SK-N-SH treated with all-trans-retinoic acid at 6 μM for 48 hours (cell line): ENCODE measurements around the gene MRPL16.
"Not testable (repeated sequence)": the region's sequence is repeated elsewhere in the genome, so short reads cannot be mapped to it uniquely, and the experiment has no call there.

ENCODE experiments used
- ARNTL ChIP-seq: fragments of 450-650 bp; formaldehyde crosslinking; IDR thresholded peaks from 2 replicates; pipeline ENCODE4 v1.5.0; 2020; ENCODE audit warnings: low read depth, mild to moderate bottlenecking, moderate library complexity, borderline replicate concordance
- CSDC2 ChIP-seq: fragments of 250-450 bp; sonication (Bioruptor Pico); IDR thresholded peaks from 2 replicates; pipeline ENCODE4 v1.5.0; 2020; ENCODE audit warnings: mild to moderate bottlenecking, moderate library complexity
- PATZ1 ChIP-seq: fragments of 250-450 bp; sonication (Bioruptor Pico); IDR thresholded peaks from 2 replicates; pipeline ENCODE4 v1.8.0; 2020; ENCODE audit warnings: mild to moderate bottlenecking, moderate library complexity, borderline replicate concordance
- ZFP3 ChIP-seq: fragments of 250-450 bp; sonication (Bioruptor Pico); IDR thresholded peaks from 2 replicates; pipeline ENCODE4 v1.5.0; 2020; ENCODE audit warnings: mild to moderate bottlenecking, moderate library complexity
- ZFP30 ChIP-seq: fragments of 450-650 bp; formaldehyde crosslinking; IDR thresholded peaks from 2 replicates; pipeline ENCODE4 v1.5.0; 2022; ENCODE audit warnings: mild to moderate bottlenecking, moderate library complexity
- ZNF565 ChIP-seq: fragments of 450-650 bp; formaldehyde crosslinking; conservative IDR thresholded peaks from 2 replicates; pipeline ENCODE4 v1.5.0; 2020; ENCODE audit warnings: low read depth, mild to moderate bottlenecking, moderate library complexity
- ZNF70 ChIP-seq: fragments of 450-650 bp; formaldehyde crosslinking; IDR thresholded peaks from 2 replicates; pipeline ENCODE4 v1.5.0; 2020; ENCODE audit warnings: mild to moderate bottlenecking, moderate library complexity
- ZNF8 ChIP-seq: fragments of 450-650 bp; formaldehyde crosslinking; IDR thresholded peaks from 2 replicates; pipeline ENCODE4 v1.5.0; 2020; ENCODE audit warnings: mild to moderate bottlenecking, moderate library complexity
- TF ChIP-seq, protein P1 (sequence below): fragments of 250-450 bp; sonication (Bioruptor Pico); IDR thresholded peaks from 2 replicates; pipeline ENCODE4 v1.5.1; 2020; ENCODE audit warnings: low read depth, mild to moderate bottlenecking, moderate library complexity

GRCh38 chr11:59816434-59816833, 5.9 kb upstream of the MRPL16 start:
- not testable (repeated sequence) for TF ChIP-seq ZNF565 (CRISPR knock-in tag); ZFP3 (CRISPR knock-in tag); ZFP30 (CRISPR knock-in tag); ZNF70 (CRISPR knock-in tag); ZNF8; ARNTL (CRISPR knock-in tag); CSDC2; PATZ1
- TF ChIP-seq, protein P1, sequence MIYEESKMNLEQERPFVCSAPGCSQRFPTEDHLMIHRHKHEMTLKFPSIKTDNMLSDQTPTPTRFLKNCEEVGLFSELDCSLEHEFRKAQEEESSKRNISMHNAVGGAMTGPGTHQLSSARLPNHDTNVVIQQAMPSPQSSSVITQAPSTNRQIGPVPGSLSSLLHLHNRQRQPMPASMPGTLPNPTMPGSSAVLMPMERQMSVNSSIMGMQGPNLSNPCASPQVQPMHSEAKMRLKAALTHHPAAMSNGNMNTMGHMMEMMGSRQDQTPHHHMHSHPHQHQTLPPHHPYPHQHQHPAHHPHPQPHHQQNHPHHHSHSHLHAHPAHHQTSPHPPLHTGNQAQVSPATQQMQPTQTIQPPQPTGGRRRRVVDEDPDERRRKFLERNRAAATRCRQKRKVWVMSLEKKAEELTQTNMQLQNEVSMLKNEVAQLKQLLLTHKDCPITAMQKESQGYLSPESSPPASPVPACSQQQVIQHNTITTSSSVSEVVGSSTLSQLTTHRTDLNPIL (CRISPR knock-in tag), result not testable (repeated sequence)
